Measurements from ENCODE around the gene EN2.

EN2 gene

GRCh38 chr7:155450970-155451801, 6.7 kb upstream of the EN2 start:
- no peak for DNase-seq (ENCODE audit: low spot score)

GRCh38 chr7:155451840-155452239, 6.1 kb upstream of the EN2 start:
- DNase-seq (ENCODE audit: low spot score): no peak

GRCh38 chr7:155452505-155453295, 5.2 kb upstream of the EN2 start:
- DNase-seq (ENCODE audit: low spot score): no peak

- no peak for DNase-seq (ENCODE audit: low spot score)
Measured at GRCh38 chr7:155453296-155454182, 4.4 kb upstream of the EN2 start.

GRCh38 chr7:155454183-155455112, 3.5 kb upstream of the EN2 start:
- no peak for DNase-seq (ENCODE audit: low spot score)

GRCh38 chr7:155455132-155455693, 2.7 kb upstream of the EN2 start:
- no peak for DNase-seq (ENCODE audit: low spot score)

GRCh38 chr7:155455776-155456737, 1.9 kb upstream of the EN2 start:
- no peak for DNase-seq (ENCODE audit: low spot score)

- peak; percentile 87 for DNase-seq (ENCODE audit: low spot score)
Measured at GRCh38 chr7:155456738-155457543, 988 bp upstream of the EN2 start.

- DNase-seq (ENCODE audit: low spot score): peak; percentile 77
Measured at GRCh38 chr7:155457544-155458110, 302 bp upstream of the EN2 start.

GRCh38 chr7:155458878-155459699, 1.2 kb downstream of the EN2 start:
- no peak for DNase-seq (ENCODE audit: low spot score)

GRCh38 chr7:155459700-155460461, 2.0 kb downstream of the EN2 start:
- DNase-seq (ENCODE audit: low spot score): no peak

GRCh38 chr7:155460926-155461613, 3.1 kb downstream of the EN2 start:
- no peak for DNase-seq (ENCODE audit: low spot score)

- no peak for DNase-seq (ENCODE audit: low spot score)
Measured at GRCh38 chr7:155461631-155462030, 3.7 kb downstream of the EN2 start.

GRCh38 chr7:155462163-155462735, 4.3 kb downstream of the EN2 start:
- DNase-seq (ENCODE audit: low spot score): no peak

GRCh38 chr7:155463114-155463811, 5.3 kb downstream of the EN2 start:
- DNase-seq (ENCODE audit: low spot score): no peak

Measured in D341Med (cell line).